OCI-LY7 (cell line): ENCODE measurements around the gene PPM1B.

Source experiments
- EZH2phosphoT487 ChIP-seq: fragments of 200-600 bp; sonication (generic); IDR thresholded peaks from 2 replicates; pipeline ENCODE4 v1.6.1; 2018; ENCODE audit warnings: low read depth, borderline replicate concordance, mild to moderate bottlenecking, mixed run types, antibody characterized with exemption, low read length, moderate library complexity, mixed read lengths
- TF ChIP-seq, protein P1 (sequence below): fragments of 200-600 bp; sonication (generic); conservative IDR thresholded peaks from 2 replicates; pipeline ENCODE4 v1.5.1; 2014; ENCODE audit warnings: mild to moderate bottlenecking, antibody characterized with exemption, low read length, moderate library complexity, mixed read lengths

DNA sequence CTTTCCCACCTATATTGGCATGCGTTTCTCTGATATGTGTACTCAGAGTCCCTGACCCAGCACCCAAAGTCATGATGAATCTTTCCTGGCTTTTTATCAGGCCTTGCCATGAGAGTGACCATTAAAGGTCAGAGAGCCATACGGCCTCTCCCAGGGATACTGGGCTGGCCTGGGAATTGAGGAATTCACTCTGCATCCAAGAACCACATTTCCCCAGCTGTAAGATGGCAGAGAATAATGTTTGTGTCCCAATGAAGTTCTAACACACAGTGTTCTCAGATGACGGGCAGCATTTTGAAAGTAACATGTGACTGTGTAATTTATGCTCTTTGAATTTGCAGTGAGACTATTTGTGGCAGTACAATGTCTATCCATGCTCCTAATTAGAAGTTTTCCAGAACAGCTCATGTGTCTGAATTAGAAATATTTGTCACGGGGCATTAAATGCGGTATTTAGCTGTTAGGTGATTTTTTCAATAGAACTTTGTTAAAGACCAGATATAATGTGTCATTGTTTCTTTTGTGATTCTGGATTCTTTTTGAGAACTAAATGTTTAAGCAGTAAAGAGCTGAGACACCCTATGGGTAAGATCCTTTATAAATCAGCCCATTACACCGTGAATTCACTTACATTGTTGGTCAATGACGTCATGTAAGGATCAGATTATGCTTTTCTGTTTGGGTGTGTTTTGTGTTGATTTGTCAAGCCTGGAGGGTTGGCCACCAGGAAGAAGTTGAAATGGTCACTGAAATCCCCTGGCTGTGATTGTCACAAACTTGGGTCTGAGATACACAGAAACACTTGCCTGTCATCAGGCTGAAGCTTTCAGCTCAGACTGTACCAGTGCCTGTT is 99.3 kb downstream of the PPM1B start:
- TF ChIP-seq, protein P1, sequence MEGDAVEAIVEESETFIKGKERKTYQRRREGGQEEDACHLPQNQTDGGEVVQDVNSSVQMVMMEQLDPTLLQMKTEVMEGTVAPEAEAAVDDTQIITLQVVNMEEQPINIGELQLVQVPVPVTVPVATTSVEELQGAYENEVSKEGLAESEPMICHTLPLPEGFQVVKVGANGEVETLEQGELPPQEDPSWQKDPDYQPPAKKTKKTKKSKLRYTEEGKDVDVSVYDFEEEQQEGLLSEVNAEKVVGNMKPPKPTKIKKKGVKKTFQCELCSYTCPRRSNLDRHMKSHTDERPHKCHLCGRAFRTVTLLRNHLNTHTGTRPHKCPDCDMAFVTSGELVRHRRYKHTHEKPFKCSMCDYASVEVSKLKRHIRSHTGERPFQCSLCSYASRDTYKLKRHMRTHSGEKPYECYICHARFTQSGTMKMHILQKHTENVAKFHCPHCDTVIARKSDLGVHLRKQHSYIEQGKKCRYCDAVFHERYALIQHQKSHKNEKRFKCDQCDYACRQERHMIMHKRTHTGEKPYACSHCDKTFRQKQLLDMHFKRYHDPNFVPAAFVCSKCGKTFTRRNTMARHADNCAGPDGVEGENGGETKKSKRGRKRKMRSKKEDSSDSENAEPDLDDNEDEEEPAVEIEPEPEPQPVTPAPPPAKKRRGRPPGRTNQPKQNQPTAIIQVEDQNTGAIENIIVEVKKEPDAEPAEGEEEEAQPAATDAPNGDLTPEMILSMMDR: no peak
- TF ChIP-seq EZH2phosphoT487: no peak
